K562 (cell line): Measurements from ENCODE around the gene BTBD2. TPM values are rescaled to one million over a fixed set of nuclear protein-coding genes. Genes with fewer than 3 reads are reported as not detected.

Source experiments
- ADNP ChIP-seq: fragments of 200-800 bp; sonication (Bioruptor generic); IDR thresholded peaks from 2 replicates; pipeline ENCODE4 v1.6.1; 2016; ENCODE audit warnings: missing genetic modification characterization, missing compliant biosample characterization
- BCOR ChIP-seq: fragments of 450-650 bp; IDR thresholded peaks from 2 replicates; pipeline ENCODE4 v1.6.1; 2016
- BDP1 ChIP-seq: IDR thresholded peaks from 3 replicates; pipeline ENCODE4 v1.6.1; 2011; ENCODE audit not compliant: insufficient read length, insufficient read depth
- DPF2 ChIP-seq: fragments of 450-650 bp; IDR thresholded peaks from 2 replicates; pipeline ENCODE4 v1.6.1; 2016
- HIVEP1 ChIP-seq: fragments of 250-450 bp; sonication (Bioruptor Pico); IDR thresholded peaks from 2 replicates; pipeline ENCODE4 v1.4.0; 2020; ENCODE audit warnings: mild to moderate bottlenecking
- PRPF4 ChIP-seq: fragments of 200-400 bp; formaldehyde crosslinking; IDR thresholded peaks from one replicate; pipeline ENCODE4 v1.6.1; 2017; ENCODE audit warnings: low read length, low read depth, mild to moderate bottlenecking; ENCODE audit not compliant: insufficient read depth, poor library complexity, severe bottlenecking
- RAD21 ChIP-seq, 2 experiments: fragments of 250-450 bp in 1 of 2; fragments of 450-650 bp in 1 of 2; sonication (Bioruptor Pico) in 1 of 2; formaldehyde crosslinking in 1 of 2; IDR thresholded peaks in 1 of 2; conservative IDR thresholded peaks in 1 of 2; 2 replicates each; pipeline versions ENCODE4 v1.4.0 to v1.8.0; 2020 to 2022; ENCODE audit warnings: mild to moderate bottlenecking in 2 of 2, moderate library complexity in 1 of 2
- RAD51 ChIP-seq: fragments of 450-650 bp; IDR thresholded peaks from 2 replicates; pipeline ENCODE4 v1.7.1; 2016; ENCODE audit warnings: low read depth, mild to moderate bottlenecking, borderline replicate concordance
- RBBP5 ChIP-seq: fragments of 200-600 bp; sonication (generic); IDR thresholded peaks from 2 replicates; pipeline ENCODE4 v1.6.1; 2012; ENCODE audit warnings: borderline replicate concordance, mild to moderate bottlenecking, low read length, control low read depth, inconsistent platforms; ENCODE audit not compliant: insufficient read depth, poor library complexity, severe bottlenecking
- SLC30A9 ChIP-seq: fragments of 250-450 bp; sonication (Bioruptor Pico); IDR thresholded peaks from 2 replicates; pipeline ENCODE4 v1.8.0; 2022; ENCODE audit warnings: mild to moderate bottlenecking, moderate library complexity
- STAT5A ChIP-seq: IDR thresholded peaks from 2 replicates; pipeline ENCODE4 v1.6.1; 2012; ENCODE audit warnings: low read length, inconsistent platforms, borderline replicate concordance
- TGIF2 ChIP-seq: sonication (generic); formaldehyde crosslinking; IDR thresholded peaks from 2 replicates; pipeline ENCODE4 v1.8.1; 2022; ENCODE audit warnings: mild to moderate bottlenecking, missing genetic modification reagents, moderate library complexity
- ZBTB5 ChIP-seq: fragments of 450-650 bp; IDR thresholded peaks from 2 replicates; pipeline ENCODE4 v1.6.1; 2017; ENCODE audit warnings: antibody characterized with exemption
- ZBTB8A ChIP-seq: fragments of 450-650 bp; IDR thresholded peaks from 2 replicates; pipeline ENCODE4 v1.6.1; 2018; ENCODE audit warnings: mild to moderate bottlenecking, moderate library complexity; ENCODE audit not compliant: partially characterized antibody
- ZBTB9 ChIP-seq: fragments of 450-650 bp; formaldehyde crosslinking; IDR thresholded peaks from 2 replicates; pipeline ENCODE4 v1.4.0; 2020; ENCODE audit warnings: mild to moderate bottlenecking, moderate library complexity
- ZEB2 ChIP-seq: fragments of 450-650 bp; IDR thresholded peaks from 2 replicates; pipeline ENCODE4 v1.6.1; 2016
- ZKSCAN1 ChIP-seq: fragments of 150-350 bp; IDR thresholded peaks from 2 replicates; pipeline ENCODE4 v1.6.1; 2016; ENCODE audit warnings: low read depth, low read length
- ZNF124 ChIP-seq: sonication (generic); formaldehyde crosslinking; IDR thresholded peaks from 2 replicates; pipeline ENCODE4 v1.8.1; 2022; ENCODE audit warnings: missing genetic modification reagents
- ZNF140 ChIP-seq: fragments of 250-450 bp; sonication (Bioruptor Pico); IDR thresholded peaks from 2 replicates; pipeline ENCODE4 v1.8.0; 2021; ENCODE audit warnings: moderate library complexity, mild to moderate bottlenecking, inconsistent platforms
- ZNF175 ChIP-seq: fragments of 200-800 bp; sonication (Bioruptor generic); IDR thresholded peaks from 2 replicates; pipeline ENCODE4 v1.6.1; 2016; ENCODE audit warnings: low read depth, mild to moderate bottlenecking, missing genetic modification characterization, missing compliant biosample characterization
- ZNF384 ChIP-seq: IDR thresholded peaks from 2 replicates; pipeline ENCODE4 v1.6.1; 2012; ENCODE audit warnings: low read depth, low read length, improper control_type of control experiment
- ZNF444 ChIP-seq: fragments of 250-450 bp; sonication (Bioruptor Pico); IDR thresholded peaks from 2 replicates; pipeline ENCODE4 v1.4.0; 2020; ENCODE audit warnings: mild to moderate bottlenecking, moderate library complexity
- ZNF592 ChIP-seq: fragments of 450-650 bp; IDR thresholded peaks from 2 replicates; pipeline ENCODE4 v1.6.1; 2017; ENCODE audit warnings: antibody characterized with exemption, mild to moderate bottlenecking
- polyA plus RNA-seq, 8 experiments: library from polyadenylated mRNA; depleted of rRNA in 4 of 8; stranded (reverse) in 5 of 8; unstranded in 3 of 8; fragments of >200 nt; fragmentation: Nextera tagmentation in 2 of 8; fragmentation: Illumina TruSeq in 1 of 8; extraction: Ambion mirVana in 2 of 8; extraction: Trizol in 1 of 8; gene quantifications; 2 replicates each; pipeline versions ENCODE4 v1.2.1 to v1.2.3, GENCODE V29; 2011 to 2014; ENCODE audit warnings: inconsistent platforms in 1 of 8, missing spikeins in 1 of 8
- total RNA-seq, 7 experiments: library from RNA; depleted of rRNA in 6 of 7; stranded (reverse); fragments of >200 nt in 6 of 7; fragmentation: Illumina TruSeq in 2 of 7; extraction: Trizol in 2 of 7; gene quantifications; 2 replicates each; pipeline versions ENCODE4 v1.2.1 to v1.2.3, GENCODE V29; 2011 to 2021; ENCODE audit warnings: low replicate concordance in 1 of 7

BTBD2 gene
- total and polyA plus RNA-seq, 9 of the 15 experiments (the other 6 are each of a cell fraction or from before 2014, with no cell fraction given), result 0.10 to 15.6 (median 6.9) TPM

- TF ChIP-seq PRPF4 (no peak), ZBTB9 (no peak), HIVEP1 (CRISPR knock-in tag) (no peak), ZBTB5 (0 out of 2 replicates have a peak, but pooled peaks have one; percentile 26), ZNF592 (no peak), ZNF124 (CRISPR knock-in tag) (no peak), BDP1 (no peak), TGIF2 (CRISPR knock-in tag) (no peak), ZNF444 (no peak), ZNF175 (no peak), ZNF384 (no peak), RAD21 (CRISPR knock-in tag; conservative IDR thresholded peaks at IDR 0.05 in 1 of 2, IDR thresholded peaks at IDR 0.05 in 1 of 2) (no peak), DPF2 (no peak), RAD51 (no peak), ZEB2 (no peak), RBBP5 (no peak), SLC30A9 (CRISPR knock-in tag) (no peak), ZNF140 (CRISPR knock-in tag) (no peak), BCOR (0 out of 2 replicates have a peak, but pooled peaks have one; percentile 49), ADNP (no peak), ZKSCAN1 (no peak), ZBTB8A (no peak), STAT5A (no peak)
These were observed 79.1 kb downstream of the BTBD2 start (continued) for GRCh38 chr19:1936430-1936829.
